LNCaP clone FGC (cell line): ENCODE measurements around the gene MTREX.

Experiments used
- DNase-seq: peaks from one replicate; pipeline ENCODE4 v3.0.0-alpha.2; 2011; ENCODE audit warnings: low read depth
- H3K4me3 ChIP-seq: 2 replicates; pipeline ENCODE4 v1.5.1; 2011; ENCODE audit warnings: mild to moderate bottlenecking, low read depth, low read length, control low read depth
- CTCF ChIP-seq: IDR thresholded peaks from 2 replicates; pipeline ENCODE4 v1.5.1; 2012; ENCODE audit warnings: mild to moderate bottlenecking; ENCODE audit not compliant: control insufficient read depth, insufficient read depth; ENCODE audit errors: extremely low read depth

MTREX gene

GRCh38 chr5:55416306-55416705 is 108.5 kb downstream of the MTREX start:
- no peak for DNase-seq
- TF ChIP-seq CTCF: no peak
- H3K4me3 ChIP-seq: no peak overlapping the region

- TF ChIP-seq CTCF: no peak
- no peak for DNase-seq
- no peak overlapping the region for H3K4me3 ChIP-seq
Observed at GRCh38 chr5:55418994-55419968, 111.5 kb downstream of the MTREX start.

- no peak for TF ChIP-seq CTCF
- no peak overlapping the region for H3K4me3 ChIP-seq
- DNase-seq: no peak
Observed at GRCh38 chr5:55421074-55421529, 113.3 kb downstream of the MTREX start.

GRCh38 chr5:55426455-55426854 is 118.7 kb downstream of the MTREX start:
- no peak for TF ChIP-seq CTCF
- no peak overlapping the region for H3K4me3 ChIP-seq
- no peak for DNase-seq

GRCh38 chr5:55427157-55427556 is 119.4 kb downstream of the MTREX start:
- no peak for TF ChIP-seq CTCF
- DNase-seq: peak; percentile 70
- H3K4me3 ChIP-seq: no peak overlapping the region

GRCh38 chr5:55429221-55429612 is 121.4 kb downstream of the MTREX start:
- DNase-seq: no peak
- TF ChIP-seq CTCF: no peak
- H3K4me3 ChIP-seq: no peak overlapping the region
